CD4-positive, CD25-positive, alpha-beta regulatory T cell (primary cell): ENCODE results near the gene MGA. TPM values are rescaled to one million over a fixed set of nuclear protein-coding genes. Genes with fewer than 3 reads are reported as not detected.

Experiments used
- ATAC-seq, 2 donors: fragments of 150-1000 bp; cut with Tn5 transposase; one replicate each; pipeline ENCODE4 v1.10.0; 2021; ENCODE audit warnings: low read depth in 2 of 2, moderate number of reproducible peaks in 2 of 2, moderate library complexity in 1 of 2
- DNase-seq, 3 donors: peaks; one replicate each; pipeline versions ENCODE4 v3.0.0 to v3.0.0-alpha.2; 2012 to 2022; ENCODE audit warnings: mixed read lengths in 1 of 3
- H3K27ac ChIP-seq: one replicate; pipeline ENCODE4 v1.7.0; 2013; ENCODE audit warnings: mild to moderate bottlenecking, low read length; ENCODE audit not compliant: insufficient read depth, poor library complexity, severe bottlenecking
- H3K27me3 ChIP-seq: one replicate; pipeline ENCODE4 v1.7.0; 2013; ENCODE audit warnings: low read length; ENCODE audit not compliant: control insufficient read depth, insufficient read depth
- H3K36me3 ChIP-seq: one replicate; pipeline ENCODE4 v1.7.0; 2013; ENCODE audit warnings: mild to moderate bottlenecking, low read length, moderate library complexity; ENCODE audit not compliant: control insufficient read depth, insufficient read depth
- H3K4me1 ChIP-seq: 2 replicates; pipeline ENCODE4 v1.7.0; 2013; ENCODE audit warnings: mild to moderate bottlenecking, low read length; ENCODE audit not compliant: insufficient read depth, control insufficient read depth, poor library complexity, severe bottlenecking
- H3K4me3 ChIP-seq: one replicate; pipeline ENCODE4 v1.7.0; 2013; ENCODE audit warnings: low read depth, mild to moderate bottlenecking, low read length, moderate library complexity
- H3K9me3 ChIP-seq, 2 experiments: 1 replicate in 1 of 2; 2 replicates in 1 of 2; pipeline ENCODE4 v1.7.0; 2013; ENCODE audit warnings: low read length in 2 of 2, mild to moderate bottlenecking in 1 of 2, moderate library complexity in 1 of 2; ENCODE audit not compliant: control insufficient read depth in 2 of 2
- H3K27ac Mint-ChIP-seq, 3 donors: one replicate each; pipeline ENCODE4 v1.8.0; 2020 to 2022; ENCODE audit warnings: mild to moderate bottlenecking in 3 of 3, mixed read lengths in 3 of 3, moderate library complexity in 2 of 3
- H3K27me3 Mint-ChIP-seq: one replicate; pipeline ENCODE4 v1.8.0; 2022; ENCODE audit warnings: mild to moderate bottlenecking, mixed read lengths
- H3K36me3 Mint-ChIP-seq: one replicate; pipeline ENCODE4 v1.8.0; 2020; ENCODE audit warnings: mixed read lengths
- H3K4me1 Mint-ChIP-seq, 4 donors: one replicate each; pipeline ENCODE4 v1.8.0; 2020 to 2022; ENCODE audit warnings: mixed read lengths in 4 of 4, mild to moderate bottlenecking in 1 of 4
- H3K4me3 Mint-ChIP-seq, 4 donors: one replicate each; pipeline ENCODE4 v1.8.0; 2020 to 2022; ENCODE audit warnings: mild to moderate bottlenecking in 4 of 4, mixed read lengths in 4 of 4, moderate library complexity in 3 of 4
- H3K9me3 Mint-ChIP-seq, 7 donors: one replicate each; pipeline ENCODE4 v1.8.0; 2020 to 2022; ENCODE audit warnings: mixed read lengths in 7 of 7, mild to moderate bottlenecking in 3 of 7, moderate library complexity in 2 of 7
- polyA plus RNA-seq, 4 donors: library from polyadenylated mRNA; unstranded; fragments of 300-500 nt; fragmentation: Illumina TruSeq; gene quantifications; one replicate each; pipeline ENCODE4 v1.2.3, GENCODE V29; 2021
- total RNA-seq: library from RNA; stranded (reverse); gene quantifications from one replicate; pipeline ENCODE4 v1.2.3, GENCODE V29; 2022

The MGA gene
- total and polyA plus RNA-seq, 5 donors from 2014 or later: 10.4 to 46.9 (median 15.6) TPM

- H3K4me3 ChIP-seq: no peak overlapping the region
- DNase-seq (no peak), ATAC-seq (no peak)
- H3K9me3 Mint-ChIP-seq: no peaks in the 10 kb centered on the region
- H3K27ac ChIP-seq: no peak overlapping the region
- H3K36me3 ChIP-seq: peaks cover 61% of the 10 kb centered on the region
- H3K27me3 ChIP-seq: no peaks in the 10 kb centered on the region
- H3K27me3 Mint-ChIP-seq: no peaks in the 10 kb centered on the region
- H3K27ac Mint-ChIP-seq: no peak overlapping the region
- H3K4me1 ChIP-seq: no peaks in the 10 kb centered on the region
- H3K4me1 Mint-ChIP-seq: peaks cover 0 to 5% (median under 1%) of the 10 kb centered on the region in 4 donors
- peaks cover 31% of the 10 kb centered on the region for H3K36me3 Mint-ChIP-seq
- H3K9me3 ChIP-seq: no peaks in the 10 kb centered on the region
- no peak overlapping the region for H3K4me3 Mint-ChIP-seq
Measured at GRCh38 chr15:41756198-41756597, 96.0 kb downstream of the MGA start.

GRCh38 chr15:41772720-41773331, 112.6 kb downstream of the MGA start:
- ATAC-seq: peak; percentile 11 to 18
- no peak overlapping the region for H3K4me3 ChIP-seq
- H3K27ac ChIP-seq: peak overlapping the region; percentile 82

GRCh38 chr15:41773332-41773728, 113.1 kb downstream of the MGA start:
- Histone ChIP-seq H3K4me3 (peak overlapping the region; percentile 92), H3K36me3 (peaks cover 8% of the 10 kb centered on the region), H3K27ac (peak overlapping the region; percentile 82), H3K9me3 (no peaks in the 10 kb centered on the region), H3K27me3 (no peaks in the 10 kb centered on the region), H3K4me1 (peaks cover 47% of the 10 kb centered on the region)
- ATAC-seq (no peak), DNase-seq (no peak)
- Mint-ChIP-seq H3K9me3 (no peaks in the 10 kb centered on the region), H3K4me3 (peak overlapping the region; percentile 94 to 99 (median 97)), H3K27me3 (peaks cover 5% of the 10 kb centered on the region), H3K27ac (peak overlapping the region in 2 of 3 donors; percentile 92 to 93), H3K4me1 (peaks cover 33 to 61% (median 49%) of the 10 kb centered on the region in 4 donors), H3K36me3 (peaks cover 3% of the 10 kb centered on the region)

More at GRCh38 chr15:41772720-41773331, 112.6 kb downstream of the MGA start:
- Mint-ChIP-seq H3K27me3 (peaks cover 5% of the 10 kb centered on the region), H3K4me3 (peak overlapping the region; percentile 5 to 97 (median 96)), H3K36me3 (peaks cover 3% of the 10 kb centered on the region), H3K4me1 (peaks cover 28 to 56% (median 44%) of the 10 kb centered on the region in 4 donors), H3K9me3 (no peaks in the 10 kb centered on the region), H3K27ac (peak overlapping the region; percentile 14 to 93 (median 92))
- Histone ChIP-seq H3K27me3 (no peaks in the 10 kb centered on the region), H3K4me1 (peaks cover 42% of the 10 kb centered on the region), H3K9me3 (no peaks in the 10 kb centered on the region), H3K36me3 (peaks cover 11% of the 10 kb centered on the region)
- peak; percentile 47 to 84 (median 78) for DNase-seq

GRCh38 chr15:41773729-41774061, 113.5 kb downstream of the MGA start:
- Mint-ChIP-seq H3K36me3 (peaks cover 3% of the 10 kb centered on the region), H3K4me1 (peaks cover 36 to 65% (median 52%) of the 10 kb centered on the region in 4 donors), H3K27ac (peak overlapping the region in 2 of 3 donors; percentile 92 to 93), H3K4me3 (peak overlapping the region; percentile 94 to 99 (median 97)), H3K9me3 (no peaks in the 10 kb centered on the region), H3K27me3 (peaks cover 5% of the 10 kb centered on the region)
- peak overlapping the region; percentile 92 for H3K4me3 ChIP-seq
- H3K9me3 ChIP-seq: no peaks in the 10 kb centered on the region
- peak overlapping the region; percentile 82 for H3K27ac ChIP-seq
- DNase-seq (no peak), ATAC-seq (no peak)
- peaks cover 50% of the 10 kb centered on the region for H3K4me1 ChIP-seq
- peaks cover 4% of the 10 kb centered on the region for H3K36me3 ChIP-seq
- no peaks in the 10 kb centered on the region for H3K27me3 ChIP-seq

- Histone ChIP-seq H3K36me3 (no peaks in the 10 kb centered on the region), H3K4me1 (peaks cover 50% of the 10 kb centered on the region), H3K27ac (peak within 1 kb of the TSS; percentile 82), H3K27me3 (no peaks in the 10 kb centered on the region), H3K4me3 (peak within 1 kb of the TSS; percentile 92), H3K9me3 (no peaks in the 10 kb centered on the region)
- Mint-ChIP-seq H3K4me3 (peak within 1 kb of the TSS; percentile 94 to 99 (median 97)), H3K36me3 (peaks cover 3% of the 10 kb centered on the region), H3K4me1 (peaks cover 39 to 70% (median 56%) of the 10 kb centered on the region in 4 donors), H3K27me3 (peaks cover 5% of the 10 kb centered on the region), H3K9me3 (no peaks in the 10 kb centered on the region), H3K27ac (peak within 1 kb of the TSS; percentile 84 to 93 (median 92))
- ATAC-seq (peak; percentile 91 to 92), DNase-seq (peak; percentile 96 to 99 (median 98))
Measured at GRCh38 chr15:41774062-41774881, 114.1 kb downstream of the MGA start, which contains the start of gene MAPKBP1. Gene MAPKBP1, plus strand, starts transcription at chr15:41774484. Its CDS starts 792 bp downstream, at chr15:41775276.

- Mint-ChIP-seq H3K9me3 (no peaks in the 10 kb centered on the region), H3K36me3 (peaks cover 6% of the 10 kb centered on the region), H3K4me1 (peaks cover 45 to 75% (median 61%) of the 10 kb centered on the region in 4 donors), H3K27me3 (peaks cover 5% of the 10 kb centered on the region), H3K4me3 (peak overlapping the region; percentile 94 to 99 (median 97)), H3K27ac (peak overlapping the region; percentile 34 to 92 (median 71))
- H3K36me3 ChIP-seq: no peaks in the 10 kb centered on the region
- ATAC-seq (no peak), DNase-seq (peak in 1 of 3 donors; percentile 7)
- H3K27me3 ChIP-seq: no peaks in the 10 kb centered on the region
- H3K4me1 ChIP-seq: peaks cover 50% of the 10 kb centered on the region
- peak overlapping the region; percentile 82 for H3K27ac ChIP-seq
- no peaks in the 10 kb centered on the region for H3K9me3 ChIP-seq
- peak overlapping the region; percentile 87 for H3K4me3 ChIP-seq
Measured at GRCh38 chr15:41774882-41775417, 114.7 kb downstream of the MGA start.

- DNase-seq: no peak
- peak overlapping the region in 2 of 3 donors; percentile 63 to 92 for H3K27ac Mint-ChIP-seq
- Histone ChIP-seq H3K9me3 (no peaks in the 10 kb centered on the region), H3K27ac (no peak overlapping the region), H3K36me3 (no peaks in the 10 kb centered on the region), H3K27me3 (no peaks in the 10 kb centered on the region), H3K4me1 (peaks cover 50% of the 10 kb centered on the region), H3K4me3 (peak overlapping the region; percentile 87)
- H3K36me3 Mint-ChIP-seq: peaks cover 9% of the 10 kb centered on the region
- H3K27me3 Mint-ChIP-seq: peaks cover 5% of the 10 kb centered on the region
- ATAC-seq: no peak
- peak overlapping the region; percentile 94 to 99 (median 97) for H3K4me3 Mint-ChIP-seq
- no peaks in the 10 kb centered on the region for H3K9me3 Mint-ChIP-seq
- H3K4me1 Mint-ChIP-seq: peaks cover 52 to 82% (median 68%) of the 10 kb centered on the region in 4 donors
Measured at GRCh38 chr15:41775651-41776050, 115.4 kb downstream of the MGA start.
